HepG2 (cell line): ENCODE data around the gene SH2D3A. TPM values are rescaled to one million over a fixed set of nuclear protein-coding genes. Genes with fewer than 3 reads are reported as not detected.

Source experiments
- ATF1 ChIP-seq: IDR thresholded peaks from 2 replicates; pipeline ENCODE4 v1.6.1; 2016; ENCODE audit warnings: mild to moderate bottlenecking, control low read depth
- ELF4 ChIP-seq: sonication (generic); formaldehyde crosslinking; IDR thresholded peaks from 2 replicates; pipeline ENCODE4 v1.5.0; 2020; ENCODE audit warnings: missing genetic modification reagents, mild to moderate bottlenecking, moderate library complexity, borderline replicate concordance
- ESRRA ChIP-seq: sonication (generic); formaldehyde crosslinking; IDR thresholded peaks from 2 replicates; pipeline ENCODE4 v1.5.1; 2020; ENCODE audit warnings: mild to moderate bottlenecking, low read depth, missing genetic modification reagents
- HNF1B ChIP-seq: sonication (generic); formaldehyde crosslinking; IDR thresholded peaks from 2 replicates; pipeline ENCODE4 v1.5.1; 2020; ENCODE audit warnings: mild to moderate bottlenecking, moderate library complexity, missing genetic modification reagents
- NR2F6 ChIP-seq, 2 experiments: IDR thresholded peaks; 2 replicates each; pipeline ENCODE4 v1.6.1; 2016; ENCODE audit warnings: antibody characterized with exemption in 1 of 2, mild to moderate bottlenecking in 1 of 2
- PAX8 ChIP-seq: sonication (generic); formaldehyde crosslinking; IDR thresholded peaks from 2 replicates; pipeline ENCODE4 v1.8.0; 2022; ENCODE audit warnings: mild to moderate bottlenecking, missing genetic modification reagents, borderline replicate concordance
- PLRG1 ChIP-seq: fragments of 450-650 bp; conservative IDR thresholded peaks from 2 replicates; pipeline ENCODE4 v1.6.1; 2016
- SIN3B ChIP-seq: fragments of 150-350 bp; IDR thresholded peaks from 2 replicates; pipeline ENCODE4 v1.6.1; 2014; ENCODE audit warnings: low read length
- SPEN ChIP-seq: sonication (generic); formaldehyde crosslinking; IDR thresholded peaks from 2 replicates; pipeline ENCODE4 v1.5.1; 2020; ENCODE audit warnings: low read depth, mild to moderate bottlenecking, missing genetic modification reagents
- SRSF1 ChIP-seq: fragments of 200-400 bp; formaldehyde crosslinking; optimal IDR thresholded peaks from 2 replicates; pipeline ENCODE3; 2017; ENCODE audit warnings: mild to moderate bottlenecking, low read depth, low read length, moderate library complexity
- STAT5B ChIP-seq: sonication (generic); formaldehyde crosslinking; IDR thresholded peaks from 2 replicates; pipeline ENCODE4 v1.4.0; 2020; ENCODE audit warnings: missing genetic modification reagents
- TBL1XR1 ChIP-seq: fragments of 150-350 bp; IDR thresholded peaks from 2 replicates; pipeline ENCODE4 v1.6.1; 2014; ENCODE audit warnings: borderline replicate concordance, low read length; ENCODE audit not compliant: partially characterized antibody
- THRA ChIP-seq: sonication (generic); formaldehyde crosslinking; IDR thresholded peaks from 2 replicates; pipeline ENCODE4 v1.4.0; 2020; ENCODE audit warnings: missing genetic modification reagents, borderline replicate concordance
- ZBTB1 ChIP-seq: sonication (generic); formaldehyde crosslinking; IDR thresholded peaks from 2 replicates; pipeline ENCODE4 v1.4.0; 2020; ENCODE audit warnings: missing genetic modification reagents, borderline replicate concordance
- ZBTB26 ChIP-seq: IDR thresholded peaks from 2 replicates; pipeline ENCODE4 v1.6.1; 2016; ENCODE audit warnings: missing compliant biosample characterization, missing genetic modification reagents, borderline replicate concordance
- ZBTB7B ChIP-seq: sonication (generic); formaldehyde crosslinking; IDR thresholded peaks from 2 replicates; pipeline ENCODE4 v1.4.0; 2020; ENCODE audit warnings: missing genetic modification reagents
- ZFP90 ChIP-seq: sonication (generic); formaldehyde crosslinking; IDR thresholded peaks from 2 replicates; pipeline ENCODE4 v1.8.0; 2022; ENCODE audit warnings: missing genetic modification reagents, mild to moderate bottlenecking, inconsistent platforms, borderline replicate concordance
- ZFX ChIP-seq: sonication (generic); formaldehyde crosslinking; IDR thresholded peaks from 2 replicates; pipeline ENCODE4 v1.4.0; 2020; ENCODE audit warnings: mild to moderate bottlenecking, low read depth, missing genetic modification reagents, moderate library complexity
- ZIK1 ChIP-seq: sonication (generic); formaldehyde crosslinking; IDR thresholded peaks from 2 replicates; pipeline ENCODE4 v1.5.0; 2020; ENCODE audit warnings: mild to moderate bottlenecking, low read depth, missing genetic modification reagents, borderline replicate concordance
- ZKSCAN8 ChIP-seq: IDR thresholded peaks from 2 replicates; pipeline ENCODE4 v1.6.1; 2016; ENCODE audit warnings: borderline replicate concordance, missing genetic modification reagents, missing compliant biosample characterization
- ZNF180 ChIP-seq: sonication (generic); formaldehyde crosslinking; IDR thresholded peaks from 2 replicates; pipeline ENCODE4 v1.4.0; 2020; ENCODE audit warnings: low read depth, missing genetic modification reagents, borderline replicate concordance
- ZNF331 ChIP-seq: sonication (generic); formaldehyde crosslinking; IDR thresholded peaks from 2 replicates; pipeline ENCODE4 v1.4.0; 2020; ENCODE audit warnings: missing genetic modification reagents
- ZNF460 ChIP-seq: sonication (generic); formaldehyde crosslinking; IDR thresholded peaks from 2 replicates; pipeline ENCODE4 v1.5.1; 2020; ENCODE audit warnings: missing genetic modification reagents, mild to moderate bottlenecking, borderline replicate concordance
- ZNF605 ChIP-seq: sonication (generic); formaldehyde crosslinking; IDR thresholded peaks from 2 replicates; pipeline ENCODE4 v1.8.0; 2022; ENCODE audit warnings: mild to moderate bottlenecking, missing genetic modification reagents
- ZNF660 ChIP-seq: sonication (generic); formaldehyde crosslinking; IDR thresholded peaks from 2 replicates; pipeline ENCODE4 v1.5.1; 2020; ENCODE audit warnings: mild to moderate bottlenecking, low read depth, missing genetic modification reagents, borderline replicate concordance
- ZNF772 ChIP-seq: sonication (generic); formaldehyde crosslinking; IDR thresholded peaks from 2 replicates; pipeline ENCODE4 v1.5.0; 2020; ENCODE audit warnings: mild to moderate bottlenecking, missing genetic modification reagents
- ZNF773 ChIP-seq: sonication (generic); formaldehyde crosslinking; IDR thresholded peaks from 2 replicates; pipeline ENCODE4 v1.4.0; 2020; ENCODE audit warnings: missing genetic modification reagents, borderline replicate concordance
- ZNF83 ChIP-seq: sonication (generic); formaldehyde crosslinking; IDR thresholded peaks from 2 replicates; pipeline ENCODE4 v1.4.0; 2020; ENCODE audit warnings: missing genetic modification reagents, mild to moderate bottlenecking, borderline replicate concordance
- polyA plus RNA-seq, 8 experiments: library from polyadenylated mRNA; depleted of rRNA in 3 of 8; stranded (reverse) in 7 of 8; unstranded in 1 of 8; fragments of >200 nt; fragmentation: Illumina TruSeq in 4 of 8; extraction: Trizol in 4 of 8; gene quantifications; 2 replicates each; pipeline versions ENCODE4 v1.2.1 to v1.2.3, GENCODE V29; 2011 to 2016; ENCODE audit warnings: low read depth in 4 of 8, missing spikeins in 1 of 8, mixed read lengths in 1 of 8; ENCODE audit not compliant: insufficient read depth in 1 of 8
- total RNA-seq, 5 experiments: library from RNA; depleted of rRNA; stranded (reverse); fragments of >200 nt; fragmentation: Illumina TruSeq; extraction: Trizol; gene quantifications; 2 replicates each; pipeline ENCODE4 v1.2.3, GENCODE V29; 2016; ENCODE audit warnings: low read depth in 1 of 5

SH2D3A gene
- total and polyA plus RNA-seq, 2 of the 13 experiments (the other 11 are each of a cell fraction or from before 2014, with no cell fraction given), result 1.0 to 2.2 TPM

- TF ChIP-seq ESRRA (CRISPR knock-in tag) (0 out of 2 replicates have a peak, but pooled peaks have one; percentile 18), ATF1 (CRISPR knock-in tag) (peak; percentile 99), SPEN (0 out of 2 replicates have a peak, but pooled peaks have one; percentile 58), ZNF180 (CRISPR knock-in tag) (no peak), PLRG1 (no peak), ZNF773 (CRISPR knock-in tag) (no peak), PAX8 (CRISPR knock-in tag) (no peak), ZNF83 (no peak; the same call in 1 of the 2 replicates), HNF1B (CRISPR knock-in tag) (peak; percentile 40; the same call in 1 of the 2 replicates), ZFX (CRISPR knock-in tag) (no peak), ELF4 (no peak), SIN3B (no peak), ZNF660 (CRISPR knock-in tag) (no peak), ZIK1 (CRISPR knock-in tag) (no peak), ZNF460 (CRISPR knock-in tag) (no peak), ZBTB7B (CRISPR knock-in tag) (no peak), SRSF1 (peak; percentile 70), ZBTB1 (CRISPR knock-in tag) (no peak), STAT5B (CRISPR knock-in tag) (no peak), ZNF605 (CRISPR knock-in tag) (no peak; the same call in 1 of the 2 replicates), THRA (no peak), NR2F6 (IDR thresholded peaks at IDR 0.05) (no peak), NR2F6 (CRISPR knock-in tag; IDR thresholded peaks at IDR 0.05) (no peak), ZNF331 (CRISPR knock-in tag) (no peak), ZNF772 (no peak), TBL1XR1 (peak; percentile 13), ZKSCAN8 (CRISPR knock-in tag) (no peak), ZBTB26 (CRISPR knock-in tag) (no peak), ZFP90 (CRISPR knock-in tag) (no peak)
These were observed 29.9 kb downstream of the SH2D3A start, which contains the start of gene GPR108 (continued) for GRCh38 chr19:6737284-6737872.
